B cell (primary cell): ENCODE results near the gene RMDN3. TPM values are rescaled to one million over a fixed set of nuclear protein-coding genes. Genes with fewer than 3 reads are reported as not detected.

ENCODE experiments used
- ATAC-seq: fragments of 200-7000 bp; cut with Tn5 transposase; one replicate; pipeline ENCODE4 v1.10.0; 2021; ENCODE audit warnings: low read depth, mild to moderate bottlenecking, moderate number of reproducible peaks, moderate library complexity
- CTCF ChIA-PET: fragments of 350-600 bp; sonication (Branson Sonifier 250); formaldehyde crosslinking; loops from one replicate; lab custom pipeline; 2021; ENCODE audit warnings: antibody characterized with exemption, inconsistent platforms; lab: Charles Lee
- POLR2A ChIA-PET: fragments of 350-600 bp; sonication (Branson Sonifier 250); formaldehyde crosslinking; loops from one replicate; lab custom pipeline; 2021; ENCODE audit warnings: antibody characterized with exemption; lab: Charles Lee
- DNase-seq: peaks from one replicate; pipeline ENCODE4 v3.0.0; 2013
- H2AFZ ChIP-seq: 2 replicates; pipeline ENCODE4 v1.6.1; 2012; ENCODE audit warnings: mild to moderate bottlenecking, low read depth, low read length; ENCODE audit not compliant: insufficient read depth, poor library complexity, severe bottlenecking
- H3K27ac ChIP-seq, 2 donors: 1 replicate in 1 of 2; 2 replicates in 1 of 2; pipeline ENCODE4 v1.5.1; 2012 to 2013; ENCODE audit warnings: low read length in 2 of 2, mild to moderate bottlenecking in 2 of 2, moderate library complexity in 1 of 2
- H3K27me3 ChIP-seq, 4 experiments: fragments of 200-600 bp in 1 of 4; sonication (generic) in 1 of 4; replicated peaks in 1 of 4; 1 replicate in 2 of 4; 2 replicates in 2 of 4; pipeline versions ENCODE4 v1.6.1 to v1.7.0; 2013 to 2016; ENCODE audit warnings: low read length in 3 of 4, mild to moderate bottlenecking in 2 of 4, mixed read lengths in 1 of 4, moderate library complexity in 1 of 4; ENCODE audit not compliant: insufficient read depth in 4 of 4, control insufficient read depth in 3 of 4; ENCODE audit errors: control extremely low read depth in 1 of 4
- H3K36me3 ChIP-seq, 2 experiments: replicated peaks in 1 of 2; 1 replicate in 1 of 2; 2 replicates in 1 of 2; pipeline versions ENCODE4 v1.6.1 to v1.7.1; 2013; ENCODE audit warnings: low read length in 1 of 2; ENCODE audit not compliant: insufficient read depth in 2 of 2, control insufficient read depth in 1 of 2; ENCODE audit errors: control extremely low read depth in 1 of 2, extremely low read depth in 1 of 2
- H3K4me1 ChIP-seq, 2 donors: fragments of 200-600 bp in 1 of 2; sonication (generic) in 1 of 2; 1 replicate in 1 of 2; 2 replicates in 1 of 2; pipeline versions ENCODE4 v1.5.1 to v1.6.1; 2013 to 2017; ENCODE audit warnings: low read length in 2 of 2; ENCODE audit not compliant: control insufficient read depth in 2 of 2, insufficient read depth in 2 of 2
- H3K4me2 ChIP-seq: replicated peaks from 2 replicates; pipeline ENCODE3; 2012; ENCODE audit warnings: mild to moderate bottlenecking, low read depth, low read length; ENCODE audit not compliant: poor library complexity, severe bottlenecking
- H3K4me3 ChIP-seq, 5 experiments: fragments of 200-600 bp in 1 of 5; sonication (generic) in 1 of 5; 1 replicate in 3 of 5; 2 replicates in 2 of 5; pipeline versions ENCODE4 v1.5.1 to v1.7.0; 2011 to 2016; ENCODE audit warnings: low read length in 4 of 5, mild to moderate bottlenecking in 4 of 5, low read depth in 2 of 5, control low read depth in 1 of 5, moderate library complexity in 1 of 5; ENCODE audit not compliant: insufficient read depth in 1 of 5; ENCODE audit errors: control extremely low read depth in 1 of 5, extremely low read depth in 1 of 5
- H3K79me2 ChIP-seq: fragments of 200-600 bp; sonication (generic); one replicate; pipeline ENCODE4 v1.6.0; 2016; ENCODE audit warnings: low read length; ENCODE audit not compliant: control insufficient read depth, insufficient read depth
- H3K9ac ChIP-seq: fragments of 200-600 bp; sonication (generic); 2 replicates; pipeline ENCODE4 v1.6.1; 2017; ENCODE audit warnings: mild to moderate bottlenecking, low read length, moderate library complexity
- H3K9me3 ChIP-seq, 3 donors: one replicate each; pipeline versions ENCODE4 v1.6.1 to v1.7.1; 2013; ENCODE audit warnings: low read length in 2 of 3; ENCODE audit not compliant: control insufficient read depth in 2 of 3, insufficient read depth in 1 of 3; ENCODE audit errors: control extremely low read depth in 1 of 3
- H4K20me1 ChIP-seq: 2 replicates; pipeline ENCODE4 v1.6.0; 2012; ENCODE audit warnings: mild to moderate bottlenecking, low read length; ENCODE audit not compliant: insufficient read depth, control insufficient read depth, poor library complexity, severe bottlenecking
- H3K27ac Mint-ChIP-seq: one replicate; pipeline ENCODE4 v1.8.0; 2021; ENCODE audit warnings: mixed read lengths
- H3K27me3 Mint-ChIP-seq: one replicate; pipeline ENCODE4 v1.8.0; 2021; ENCODE audit warnings: mixed read lengths
- H3K4me1 Mint-ChIP-seq: one replicate; pipeline ENCODE4 v1.8.0; 2021; ENCODE audit warnings: mixed read lengths
- H3K4me3 Mint-ChIP-seq: one replicate; pipeline ENCODE4 v1.8.0; 2021; ENCODE audit warnings: mixed read lengths
- H3K9me3 Mint-ChIP-seq: one replicate; pipeline ENCODE4 v1.8.0; 2022; ENCODE audit warnings: mixed read lengths; ENCODE audit not compliant: insufficient read depth
- EZH2 ChIP-seq: IDR thresholded peaks from 2 replicates; pipeline ENCODE4 v1.6.1; 2012; ENCODE audit warnings: borderline replicate concordance, low read depth, mild to moderate bottlenecking, moderate library complexity, low read length; ENCODE audit not compliant: insufficient read depth, poor library complexity, severe bottlenecking
- WGBS: methylation state at CpG from one replicate; pipeline ENCODE4 v1.1.5; 2013; ENCODE audit warnings: missing lambda C conversion rate; ENCODE audit not compliant: insufficient coverage; 5-methylcytosine and 5-hydroxymethylcytosine counted together
- intact Hi-C: fragments of 100-400 bp; cut with micrococcal nuclease; formaldehyde crosslinking; loops from one replicate; pipeline ENCODE4 v1.10.0; 2022
- polyA plus RNA-seq: library from polyadenylated mRNA; depleted of rRNA; stranded (reverse); fragments of >200 nt; gene quantifications from 2 replicates; pipeline ENCODE4 v1.2.3, GENCODE V29; 2012
- total RNA-seq, 2 donors: library from RNA; stranded (reverse); fragments of 120-200 nt in 1 of 2; gene quantifications; 1 replicate in 1 of 2; 2 replicates in 1 of 2; pipeline versions ENCODE4 v1.2.3 to v1.2.4, GENCODE V29; 2013 to 2022
- TF ChIP-seq, protein P1 (sequence below): fragments of 200-600 bp; IDR thresholded peaks from one replicate; pipeline ENCODE4 v1.8.0; 2022; ENCODE audit warnings: antibody characterized with exemption, mild to moderate bottlenecking

Gene RMDN3
- total and polyA plus RNA-seq, 2 donors (not counting 1 experiment from before 2014, with no cell fraction given): 12.4 to 22.1 TPM

DNA sequence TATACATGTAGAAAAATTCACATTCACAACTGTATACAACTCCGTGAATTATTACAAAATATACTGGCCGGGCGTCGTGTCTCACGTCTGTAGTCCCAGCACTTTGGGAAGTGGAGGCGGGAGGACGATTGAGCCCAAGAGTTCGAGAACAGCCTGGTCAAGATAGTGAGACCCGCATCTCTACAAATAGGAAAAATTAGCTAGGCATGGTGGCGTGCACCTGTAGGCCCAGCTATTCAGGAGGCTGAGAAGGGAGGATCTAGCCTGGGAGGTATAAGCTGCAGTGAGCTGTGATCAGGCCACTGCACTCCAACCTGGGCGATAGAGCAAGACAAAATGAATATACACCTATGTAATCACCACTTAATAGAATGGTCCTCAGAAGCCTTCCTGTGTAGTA lies 58.8 kb downstream of the RMDN3 start:
- CTCF ChIA-PET: interaction anchor here (1.9 to 3.3 kb wide), 2 partner anchors 87 to 195 kb away, joined by 6 to 29 read pairs; no protein-coding TSS in a partner anchor
- H3K4me2 ChIP-seq: no peak overlapping the region
- no peak for ATAC-seq
- H3K36me3 ChIP-seq: peaks cover 0 to 4% of the 10 kb centered on the region in 2 experiments
- H3K79me2 ChIP-seq: peaks cover 3% of the 10 kb centered on the region
- Mint-ChIP-seq H3K27ac (no peak overlapping the region), H3K9me3 (no peaks in the 10 kb centered on the region), H3K4me1 (peaks cover 25% of the 10 kb centered on the region), H3K27me3 (no peaks in the 10 kb centered on the region), H3K4me3 (peak overlapping the region; percentile 100)
- no peak overlapping the region for H3K9ac ChIP-seq
- DNase-seq: no peak
- TF ChIP-seq, protein P1, sequence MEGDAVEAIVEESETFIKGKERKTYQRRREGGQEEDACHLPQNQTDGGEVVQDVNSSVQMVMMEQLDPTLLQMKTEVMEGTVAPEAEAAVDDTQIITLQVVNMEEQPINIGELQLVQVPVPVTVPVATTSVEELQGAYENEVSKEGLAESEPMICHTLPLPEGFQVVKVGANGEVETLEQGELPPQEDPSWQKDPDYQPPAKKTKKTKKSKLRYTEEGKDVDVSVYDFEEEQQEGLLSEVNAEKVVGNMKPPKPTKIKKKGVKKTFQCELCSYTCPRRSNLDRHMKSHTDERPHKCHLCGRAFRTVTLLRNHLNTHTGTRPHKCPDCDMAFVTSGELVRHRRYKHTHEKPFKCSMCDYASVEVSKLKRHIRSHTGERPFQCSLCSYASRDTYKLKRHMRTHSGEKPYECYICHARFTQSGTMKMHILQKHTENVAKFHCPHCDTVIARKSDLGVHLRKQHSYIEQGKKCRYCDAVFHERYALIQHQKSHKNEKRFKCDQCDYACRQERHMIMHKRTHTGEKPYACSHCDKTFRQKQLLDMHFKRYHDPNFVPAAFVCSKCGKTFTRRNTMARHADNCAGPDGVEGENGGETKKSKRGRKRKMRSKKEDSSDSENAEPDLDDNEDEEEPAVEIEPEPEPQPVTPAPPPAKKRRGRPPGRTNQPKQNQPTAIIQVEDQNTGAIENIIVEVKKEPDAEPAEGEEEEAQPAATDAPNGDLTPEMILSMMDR: no peak
- TF ChIP-seq EZH2: no peak
- intact Hi-C loops: loop anchor here (10.0 kb wide), 1 partner anchor 1279 kb away; the partner anchor contains the start of gene EHD4
- 90% methylated on average over 2 of the region's 11 CpGs for WGBS
- H3K4me1 ChIP-seq: peaks cover 7 to 18% of the 10 kb centered on the region in 2 donors
- H3K27me3 ChIP-seq: no peaks in the 10 kb centered on the region
- H3K27ac ChIP-seq: no peak overlapping the region
- no peaks in the 10 kb centered on the region for H3K9me3 ChIP-seq
- H3K4me3 ChIP-seq: no peak overlapping the region
- H2AFZ ChIP-seq: peak overlapping the region; percentile 85
- POLR2A ChIA-PET: no interaction called here
- no peaks in the 10 kb centered on the region for H4K20me1 ChIP-seq

DNA sequence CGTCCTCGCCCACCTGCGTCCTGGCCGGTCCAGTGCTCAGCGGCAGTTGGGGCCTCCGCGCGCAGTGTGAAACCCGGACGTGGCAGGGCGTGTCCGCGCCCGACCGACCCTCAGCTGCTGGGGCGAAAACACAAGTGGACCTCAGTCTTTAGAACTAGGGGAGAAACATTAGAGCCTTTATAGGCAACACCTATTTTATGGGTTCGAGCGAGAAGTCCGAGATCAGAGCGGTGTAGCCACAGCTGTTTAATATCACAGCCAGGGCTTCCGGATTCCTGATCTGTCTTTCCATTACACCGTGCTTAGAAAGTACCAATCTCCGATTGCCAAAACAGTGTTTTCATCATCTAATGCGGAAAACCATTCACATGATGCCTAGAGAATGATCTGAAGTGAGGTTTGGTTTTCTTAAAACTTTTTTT lies 59.6 kb downstream of the RMDN3 start:
- Mint-ChIP-seq H3K9me3 (no peaks in the 10 kb centered on the region), H3K4me1 (peaks cover 25% of the 10 kb centered on the region), H3K4me3 (peak overlapping the region; percentile 100), H3K27ac (peak overlapping the region; percentile 99), H3K27me3 (no peaks in the 10 kb centered on the region)
- Histone ChIP-seq H3K9me3 (no peaks in the 10 kb centered on the region), H3K27ac (no peak overlapping the region), H2AFZ (peak overlapping the region; percentile 85), H3K27me3 (no peaks in the 10 kb centered on the region), H3K4me1 (peaks cover 7 to 18% of the 10 kb centered on the region in 2 donors), H4K20me1 (no peaks in the 10 kb centered on the region), H3K36me3 (peaks cover 0 to 4% of the 10 kb centered on the region in 2 experiments), H3K4me2 (peak overlapping the region; percentile 88), H3K9ac (peak overlapping the region; percentile 88), H3K4me3 (peak overlapping the region; percentile 84 to 100 (median 87)), H3K79me2 (peaks cover 3% of the 10 kb centered on the region)
- under 1% methylated on average over 21 of the region's 24 CpGs for WGBS
- ATAC-seq (no peak), DNase-seq (no peak)
- POLR2A ChIA-PET: interaction anchor here (0.8 to 2.4 kb wide), 7 partner anchors 54 to 130 kb away, joined by 3 to 14 read pairs (median 4); partner anchors contain the start of genes C15orf62, CCDC32, DNAJC17 and GCHFR
- TF ChIP-seq EZH2: no peak
- TF ChIP-seq, protein P1: no peak
- CTCF ChIA-PET: interaction anchor here (0.6 to 4.6 kb wide), 10 partner anchors 16 to 199 kb away, joined by 3 to 29 read pairs (median 8); partner anchors contain the start of genes C15orf62, GCHFR and VPS18
- intact Hi-C loops: loop anchor here (1.0 to 10.0 kb wide), 4 partner anchors 101 to 1279 kb away; partner anchors contain the start of genes EHD4, KNL1 and RPUSD2
